HUES64 (cell line): ENCODE results near the gene KIF24.
"Not testable (repeated sequence)": the region's sequence is repeated elsewhere in the genome, so short reads cannot be mapped to it uniquely, and the experiment has no call there.

Source experiments
- H3K27ac ChIP-seq: 2 replicates; pipeline ENCODE4 v1.7.0; 2013; ENCODE audit warnings: low read depth, low read length, inconsistent platforms
- H3K27me3 ChIP-seq: 2 replicates; pipeline ENCODE4 v1.6.1; 2013; ENCODE audit warnings: mild to moderate bottlenecking, low read length; ENCODE audit not compliant: insufficient read depth
- H3K36me3 ChIP-seq: 2 replicates; pipeline ENCODE4 v1.6.1; 2013; ENCODE audit warnings: mild to moderate bottlenecking, low read length; ENCODE audit not compliant: insufficient read depth
- H3K4me1 ChIP-seq: 2 replicates; pipeline ENCODE4 v1.6.1; 2013; ENCODE audit warnings: mild to moderate bottlenecking, low read length, moderate library complexity; ENCODE audit not compliant: insufficient read depth
- H3K4me3 ChIP-seq: 2 replicates; pipeline ENCODE4 v1.5.1; 2013; ENCODE audit warnings: mild to moderate bottlenecking, low read length, moderate library complexity
- H3K9ac ChIP-seq: 2 replicates; pipeline ENCODE4 v1.6.1; 2013; ENCODE audit warnings: mild to moderate bottlenecking, low read depth, low read length
- H3K9me3 ChIP-seq: 2 replicates; pipeline ENCODE4 v1.6.1; 2013; ENCODE audit warnings: low read depth, low read length; ENCODE audit not compliant: insufficient read depth
- WGBS: fragments of 150-250, 120-280 bp; methylation state at CpG from one replicate; pipeline ENCODE4 v1.1.7; 2013; ENCODE audit warnings: missing lambda C conversion rate; 5-methylcytosine and 5-hydroxymethylcytosine counted together

Gene KIF24

DNA sequence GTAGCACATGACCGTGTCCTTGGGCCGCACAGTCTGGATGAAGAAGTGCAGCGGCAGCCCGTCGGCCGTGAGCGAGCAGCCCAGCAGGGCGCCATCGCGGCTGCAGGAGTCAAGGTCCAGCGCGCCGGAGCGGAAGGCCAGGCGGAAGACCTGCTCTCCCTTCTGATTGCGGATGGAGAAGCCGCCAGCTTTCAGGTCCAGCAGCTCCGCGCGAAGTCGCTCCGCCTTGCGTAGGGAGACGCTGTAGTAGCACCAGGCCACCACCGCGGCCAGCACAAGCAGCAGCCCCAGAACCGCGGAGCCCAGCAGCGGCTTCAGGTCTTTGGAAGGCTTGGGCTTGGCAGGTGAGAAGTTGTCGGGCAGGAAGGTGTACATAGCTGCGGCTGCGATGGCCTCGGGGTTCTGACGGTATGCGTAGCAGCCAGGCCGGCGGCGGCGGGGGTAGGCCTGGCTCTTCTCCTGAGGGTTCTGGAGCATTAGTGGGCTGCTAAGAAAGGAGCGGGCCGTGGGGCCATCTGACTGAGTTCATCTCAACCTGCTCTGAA lies 43.5 kb upstream of the KIF24 start:
- H3K9me3 ChIP-seq = no peaks in the 10 kb centered on the region
- no peak overlapping the region for H3K27ac ChIP-seq
- WGBS = 94% methylated on average over 41 of the region's 41 CpGs
- no peaks in the 10 kb centered on the region for H3K36me3 ChIP-seq
- no peak overlapping the region for H3K9ac ChIP-seq
- peaks cover 18% of the 10 kb centered on the region; the same call in 1 of the 2 replicates for H3K27me3 ChIP-seq
- H3K4me3 ChIP-seq = no peak overlapping the region
- 0 out of 2 replicates have a peak, but pooled peaks cover 4% of the 10 kb centered on the region for H3K4me1 ChIP-seq

DNA sequence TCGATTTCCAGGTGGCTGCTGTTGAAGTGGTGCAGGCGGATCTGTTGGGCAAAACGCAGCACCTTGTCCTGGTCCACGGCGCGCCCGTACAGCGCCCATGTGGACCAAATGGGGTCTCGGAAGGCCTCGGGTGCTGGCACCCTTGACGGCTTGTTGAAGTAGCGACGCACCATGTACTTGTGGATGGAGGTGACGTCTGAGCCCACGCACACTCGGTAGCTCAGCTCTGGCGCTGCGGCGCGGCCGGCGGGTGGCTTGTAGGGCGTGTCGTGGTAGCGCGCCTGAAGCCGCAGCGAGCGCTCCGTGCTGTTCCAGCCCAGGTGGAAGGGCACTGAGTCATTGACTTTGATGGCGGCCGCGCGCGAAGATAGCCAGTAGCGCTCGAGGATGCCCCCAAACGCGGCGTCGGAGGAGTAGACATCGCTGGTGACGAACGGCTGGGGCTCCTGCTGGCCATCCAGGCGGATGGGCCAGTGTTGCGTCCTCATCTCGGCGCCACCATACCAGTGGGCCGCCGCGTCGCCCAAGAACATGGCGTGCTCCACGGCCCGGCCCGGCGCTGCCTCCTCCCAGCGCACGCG lies 42.9 kb upstream of the KIF24 start:
- WGBS = 97% methylated on average over 60 of the region's 60 CpGs
- Histone ChIP-seq H3K9ac (no peak overlapping the region), H3K9me3 (no peaks in the 10 kb centered on the region)

DNA sequence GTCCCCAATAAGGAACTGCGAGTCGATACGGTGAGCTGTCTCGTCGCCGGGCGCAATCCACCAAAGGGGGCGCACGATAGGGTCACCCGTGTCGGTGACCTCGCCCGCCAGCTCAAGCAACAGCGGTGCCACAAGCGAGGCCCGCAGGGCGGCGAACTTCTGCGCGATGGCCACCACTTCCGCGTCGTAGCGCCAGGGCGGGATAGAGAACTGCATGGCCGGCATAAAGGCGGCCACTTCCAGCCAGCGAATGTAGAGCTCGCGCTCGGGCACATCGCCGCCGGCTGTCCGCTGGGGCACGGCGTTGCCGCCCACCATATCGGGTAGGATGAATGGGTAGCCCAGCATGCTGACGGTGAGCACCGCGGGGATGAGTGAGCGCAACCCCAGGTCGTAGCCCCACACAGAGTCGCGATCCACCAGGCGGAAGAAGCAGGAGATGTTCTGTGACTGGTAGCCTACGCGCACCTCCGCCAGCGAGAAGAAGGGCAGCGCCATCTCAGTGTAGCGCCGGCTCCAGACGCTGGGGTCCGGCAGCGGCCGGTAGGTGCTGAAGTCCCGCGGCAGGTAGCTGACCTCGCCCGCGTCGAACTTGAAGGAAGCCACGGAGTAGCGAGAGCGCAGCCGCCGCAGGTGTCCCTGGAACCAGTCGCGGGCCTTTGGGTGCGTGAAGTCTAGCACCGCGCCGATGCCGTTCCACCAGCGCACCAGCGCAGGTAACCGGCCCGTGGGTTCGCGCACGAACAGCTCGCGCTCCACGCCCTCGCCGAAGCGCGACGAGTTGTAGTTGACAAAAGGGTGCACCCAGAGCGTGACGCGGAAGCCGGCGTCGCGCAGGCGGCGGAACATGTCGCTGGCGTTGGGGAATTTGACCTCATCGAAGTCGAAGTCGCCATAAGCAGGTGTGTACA lies 42.2 kb upstream of the KIF24 start:
- Histone ChIP-seq H3K27ac (no peak overlapping the region), H3K4me3 (no peak overlapping the region), H3K4me1 (0 out of 2 replicates have a peak, but pooled peaks cover 4% of the 10 kb centered on the region), H3K9ac (no peak overlapping the region), H3K36me3 (no peaks in the 10 kb centered on the region), H3K27me3 (peaks cover 12% of the 10 kb centered on the region; the same call in 1 of the 2 replicates), H3K9me3 (no peaks in the 10 kb centered on the region)
- WGBS = 97% methylated on average over 105 of the region's 105 CpGs

More for the DNA sequence above, 42.9 kb upstream of the KIF24 start:
- Histone ChIP-seq H3K4me3 (no peak overlapping the region), H3K27me3 (peaks cover 15% of the 10 kb centered on the region; the same call in 1 of the 2 replicates), H3K4me1 (0 out of 2 replicates have a peak, but pooled peaks cover 4% of the 10 kb centered on the region), H3K36me3 (no peaks in the 10 kb centered on the region), H3K27ac (no peak overlapping the region)

DNA sequence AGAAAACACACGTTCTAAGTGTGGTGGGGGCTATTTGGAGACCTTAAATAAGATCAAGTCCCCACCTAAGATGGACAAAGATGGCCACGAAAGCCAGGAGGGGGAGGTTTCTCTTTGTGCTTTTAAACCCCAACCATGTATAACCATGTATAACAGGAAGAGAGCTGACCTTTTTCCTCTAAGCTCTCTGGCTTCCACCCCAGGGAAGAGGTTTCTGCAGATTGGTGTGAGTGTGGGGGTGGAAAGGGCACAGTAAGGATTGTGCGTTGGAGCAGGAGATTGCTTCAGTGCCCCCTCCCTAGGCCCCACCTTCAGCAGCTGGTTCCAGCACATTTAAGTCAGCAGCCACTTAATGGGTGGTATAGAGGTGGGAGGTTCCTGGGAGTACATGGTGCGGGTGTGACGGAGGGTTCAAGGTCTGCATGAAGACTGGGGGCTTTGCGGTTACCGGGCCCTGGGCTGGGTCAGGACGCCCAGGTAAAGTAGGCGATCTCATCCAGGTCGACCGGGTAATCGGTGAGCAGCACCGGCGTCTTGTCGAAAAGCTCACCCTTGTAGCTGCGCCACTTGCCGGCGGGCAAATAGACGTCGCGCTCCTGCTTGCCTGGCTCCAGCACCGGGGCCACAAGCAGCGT lies 41.4 kb upstream of the KIF24 start:
- no peaks in the 10 kb centered on the region for H3K36me3 ChIP-seq
- no peak overlapping the region for H3K27ac ChIP-seq
- no peak overlapping the region for H3K9ac ChIP-seq
- H3K9me3 ChIP-seq = no peaks in the 10 kb centered on the region
- H3K27me3 ChIP-seq = peaks cover 4% of the 10 kb centered on the region; the same call in 1 of the 2 replicates
- H3K4me1 ChIP-seq = 0 out of 2 replicates have a peak, but pooled peaks cover 4% of the 10 kb centered on the region
- no peak overlapping the region for H3K4me3 ChIP-seq
- WGBS = 96% methylated on average over 22 of the region's 23 CpGs

DNA sequence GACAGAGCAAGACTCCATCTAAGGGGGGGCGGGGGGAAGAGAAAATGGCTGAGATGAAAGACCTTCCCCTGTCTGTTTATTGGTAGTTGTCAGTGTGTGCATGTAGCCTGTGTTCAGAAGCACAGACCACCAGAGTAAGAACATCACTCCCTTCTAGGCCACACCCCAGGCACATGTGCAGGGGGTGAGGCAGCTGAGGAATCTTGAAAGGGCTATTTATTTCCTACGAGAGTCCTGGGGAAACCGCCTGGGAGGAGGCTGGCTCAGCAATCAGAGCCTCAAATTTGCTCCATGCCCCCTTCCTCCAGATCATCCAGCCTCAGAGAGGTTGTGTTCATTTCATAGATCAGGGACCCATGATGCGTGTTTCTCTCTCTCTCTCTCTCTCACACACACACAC lies 40.6 kb upstream of the KIF24 start:
- Histone ChIP-seq H3K9me3 (no peaks in the 10 kb centered on the region), H3K36me3 (no peaks in the 10 kb centered on the region), H3K27me3 (no peaks in the 10 kb centered on the region), H3K27ac (no peak overlapping the region), H3K4me1 (peaks cover 2% of the 10 kb centered on the region; the same call in 1 of the 2 replicates), H3K4me3 (no peak overlapping the region), H3K9ac (no peak overlapping the region)
- 89% methylated on average over 4 of the region's 4 CpGs for WGBS

DNA sequence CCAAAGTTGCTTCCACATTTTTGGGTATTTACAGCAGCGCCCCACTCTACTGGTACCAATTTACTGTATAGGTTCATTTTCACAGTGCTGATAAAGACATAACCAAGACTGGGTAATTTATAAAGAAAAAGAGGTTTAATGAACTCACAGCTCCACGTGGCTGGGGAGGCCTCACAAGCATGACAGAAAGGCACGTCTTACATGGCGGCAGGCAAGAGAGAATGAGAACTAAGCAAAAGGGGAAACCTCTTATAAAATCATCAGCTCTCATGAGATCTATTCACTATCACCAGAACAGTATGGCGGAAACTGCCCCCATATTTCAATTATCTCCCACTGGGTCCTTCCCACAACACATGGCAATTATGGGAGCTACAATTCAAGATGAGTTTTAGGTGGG lies 39.7 kb upstream of the KIF24 start:
- not testable (repeated sequence) for H3K9me3 ChIP-seq, H3K27me3 ChIP-seq, H3K36me3 ChIP-seq, H3K4me3 ChIP-seq, H3K9ac ChIP-seq, H3K27ac ChIP-seq
- WGBS = 94% methylated on average over 5 of the region's 5 CpGs
- H3K4me1 ChIP-seq = peaks cover 11% of the 10 kb centered on the region

DNA sequence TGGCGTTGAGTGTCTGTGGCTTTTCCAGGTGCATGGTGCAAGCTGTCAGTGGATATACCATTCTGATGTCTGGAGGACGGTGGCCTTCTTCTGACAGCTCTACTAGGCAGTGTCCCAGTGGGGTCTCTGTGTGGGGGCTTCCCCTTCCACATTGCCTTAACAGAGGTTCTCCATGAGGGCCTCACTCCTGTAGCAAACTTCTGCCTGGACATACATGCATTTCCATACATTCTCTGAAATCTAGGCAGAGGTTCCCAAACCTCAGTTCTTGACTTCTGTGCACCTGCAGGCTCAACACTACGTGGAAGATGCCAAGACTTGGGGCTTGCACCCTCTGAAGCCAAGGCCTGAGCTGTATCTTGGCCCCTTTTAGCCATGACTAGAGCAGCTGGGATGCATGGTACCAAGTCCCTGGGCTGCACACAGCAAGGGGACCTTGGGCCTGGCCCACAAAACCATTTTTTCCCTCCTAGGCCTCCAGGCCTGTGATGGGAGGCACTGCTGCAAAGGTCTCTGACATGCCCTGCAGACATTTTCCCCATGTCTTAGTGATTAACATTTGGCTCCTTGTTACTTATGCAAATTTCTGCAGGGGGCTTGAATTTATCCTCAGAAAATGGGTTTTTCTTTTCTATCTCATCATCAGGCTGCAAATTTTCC lies 38.8 kb upstream of the KIF24 start:
- not testable (repeated sequence) for H3K27ac ChIP-seq, H3K36me3 ChIP-seq, H3K9me3 ChIP-seq, H3K9ac ChIP-seq, H3K4me3 ChIP-seq, H3K27me3 ChIP-seq
- peaks cover 20% of the 10 kb centered on the region for H3K4me1 ChIP-seq
- 98% methylated on average over 3 of the region's 3 CpGs for WGBS

DNA sequence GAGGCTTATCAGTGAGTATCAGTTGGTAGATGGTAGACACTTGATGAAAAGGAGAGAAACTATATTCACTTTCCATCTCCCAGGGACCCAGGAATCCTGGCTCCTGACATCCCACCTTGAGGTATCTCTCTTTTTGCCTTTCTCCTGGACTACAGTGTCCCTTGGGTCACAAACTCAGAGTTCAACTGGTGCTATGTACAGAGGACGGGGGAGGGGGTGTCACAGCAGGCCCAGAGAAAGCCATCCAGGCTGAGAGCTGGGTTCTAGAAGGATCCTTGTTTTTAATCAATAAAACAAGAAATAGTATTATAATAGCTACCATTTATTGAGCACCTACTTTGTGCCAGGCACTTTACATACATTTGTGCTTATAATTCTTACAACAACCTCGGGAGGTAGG lies 37.3 kb upstream of the KIF24 start:
- WGBS = 93% methylated on average over 2 of the region's 2 CpGs
- no peak overlapping the region for H3K27ac ChIP-seq
- H3K4me3 ChIP-seq = no peak overlapping the region
- no peaks in the 10 kb centered on the region for H3K36me3 ChIP-seq
- no peaks in the 10 kb centered on the region for H3K27me3 ChIP-seq
- H3K4me1 ChIP-seq = peaks cover 22% of the 10 kb centered on the region
- no peak overlapping the region for H3K9ac ChIP-seq
- no peaks in the 10 kb centered on the region for H3K9me3 ChIP-seq

DNA sequence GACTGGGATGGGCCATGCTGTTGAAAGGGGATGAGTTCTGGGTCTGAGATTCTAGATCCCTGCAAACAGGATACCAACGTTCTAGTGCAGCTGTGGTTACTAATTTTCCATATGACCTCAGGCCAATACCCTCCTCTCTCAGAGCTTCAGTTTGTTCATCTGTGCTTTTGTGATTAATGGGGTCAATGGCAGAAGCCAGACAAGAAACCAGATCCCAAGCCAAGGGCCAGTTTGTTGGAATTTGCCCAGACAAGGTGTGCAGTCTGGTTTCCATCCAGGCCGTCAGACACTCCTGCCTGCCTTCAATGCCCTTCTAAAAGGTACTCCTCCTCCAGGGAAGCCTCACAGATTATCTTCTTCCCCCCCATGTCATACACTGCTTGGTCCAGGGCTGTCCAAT lies 36.2 kb upstream of the KIF24 start:
- Histone ChIP-seq H3K27ac (no peak overlapping the region), H3K36me3 (no peaks in the 10 kb centered on the region), H3K4me3 (no peak overlapping the region), H3K4me1 (peaks cover 22% of the 10 kb centered on the region), H3K27me3 (no peaks in the 10 kb centered on the region), H3K9me3 (no peaks in the 10 kb centered on the region), H3K9ac (no peak overlapping the region)
- WGBS = 78% methylated on average over 2 of the region's 2 CpGs

DNA sequence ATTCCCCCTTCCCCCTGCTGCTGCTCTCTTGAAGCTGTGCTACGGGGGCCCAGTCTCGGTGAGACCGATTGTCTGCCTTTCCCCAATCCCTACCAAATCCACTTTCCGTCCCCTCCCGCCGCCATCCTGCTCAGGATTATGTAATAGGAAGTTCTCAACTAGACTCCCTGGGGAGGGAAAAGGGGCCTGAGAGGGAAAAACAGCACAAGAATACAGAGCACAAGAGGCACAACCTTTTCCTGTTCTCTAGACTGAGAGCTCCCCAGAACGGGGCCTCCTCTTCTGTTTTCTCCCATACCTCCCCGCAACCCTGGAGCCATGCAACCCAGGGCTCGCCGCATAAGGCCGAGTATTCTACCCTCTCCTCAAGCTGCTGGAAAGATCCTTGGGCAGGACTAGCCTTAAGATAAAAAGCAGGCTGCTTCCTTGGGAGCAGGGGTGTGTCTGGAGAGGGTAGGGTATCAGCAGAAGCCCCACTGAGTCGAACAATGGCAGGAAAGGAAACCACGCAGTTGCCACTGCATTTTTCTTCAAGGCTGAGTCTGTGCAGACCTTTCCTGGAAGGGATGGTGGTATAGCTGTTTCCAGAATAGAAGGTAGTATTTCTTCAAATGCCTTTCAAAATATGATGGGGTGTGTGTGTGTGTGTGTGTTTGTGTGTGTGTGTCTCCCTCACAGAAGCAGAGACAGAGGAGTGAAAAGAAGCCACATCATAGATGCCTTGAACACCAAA lies 34.7 kb upstream of the KIF24 start:
- 11% methylated on average over 10 of the region's 13 CpGs for WGBS
- Histone ChIP-seq H3K4me1 (peaks cover 22% of the 10 kb centered on the region), H3K27me3 (no peaks in the 10 kb centered on the region), H3K4me3 (peak overlapping the region; percentile 31; the same call in 1 of the 2 replicates), H3K36me3 (no peaks in the 10 kb centered on the region), H3K9me3 (no peaks in the 10 kb centered on the region), H3K9ac (peak overlapping the region; percentile 18; the same call in 1 of the 2 replicates), H3K27ac (peak overlapping the region; percentile 62)
